ENCODE measurements around the gene PAX2.

- TF ChIP-seq EZH2 (IDR thresholded peaks at IDR 0.05; ENCODE audit: borderline replicate concordance) (no peak), CTCF (IDR thresholded peaks at IDR 0.05; ENCODE audit: poor library complexity) (no peak), EZH2phosphoT487 (IDR thresholded peaks at IDR 0.05; ENCODE audit: low read depth, severe bottlenecking, unreplicated experiment) (no peak)
These were observed 15.8 kb downstream of the PAX2 start for GRCh38 chr10:100761191-100761590.

Data from hepatocyte (in vitro differentiated cells).